Measurements from ENCODE around the gene DND1.

DND1 gene

GRCh38 chr5:140633021-140633471, 40.3 kb downstream of the DND1 start, which contains the start of gene CD14:
Gene CD14, minus strand, starts transcription at chr5:140633175. Its CDS starts 104 bp downstream, at chr5:140633071.
- TF ChIP-seq CTCF (IDR thresholded peaks at IDR 0.05), result no peak

DNA sequence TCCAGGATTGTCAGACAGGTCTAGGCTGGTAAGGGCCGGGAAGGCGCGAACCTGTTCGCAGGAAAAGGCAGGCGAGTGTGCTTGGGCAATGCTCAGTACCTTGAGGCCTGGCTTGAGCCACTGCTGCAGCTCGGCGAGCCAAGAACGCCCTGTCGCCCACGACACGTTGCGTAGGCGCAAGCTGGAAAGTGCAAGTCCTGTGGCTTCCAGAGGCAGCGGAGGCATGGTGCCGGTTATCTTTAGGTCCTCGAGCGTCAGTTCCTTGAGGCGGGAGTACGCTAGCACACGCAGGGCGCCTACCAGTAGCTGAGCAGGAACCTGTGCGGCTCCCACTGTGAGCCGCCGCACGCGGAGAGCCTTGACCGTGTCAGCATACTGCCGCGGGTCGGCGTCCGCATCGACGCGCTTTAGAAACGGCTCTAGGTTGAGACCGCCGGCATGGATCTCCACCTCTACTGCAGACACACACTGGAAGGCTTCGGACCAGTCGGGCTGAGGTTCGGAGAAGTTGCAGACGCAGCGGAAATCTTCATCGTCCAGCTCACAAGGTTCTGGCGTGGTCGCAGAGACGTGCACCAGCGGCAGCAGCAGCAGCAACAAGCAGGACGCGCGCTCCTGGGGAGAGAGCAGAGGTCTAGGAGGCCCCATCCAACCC, 40.9 kb downstream of the DND1 start:
- TF ChIP-seq CTCF (IDR thresholded peaks at IDR 0.05), result no peak

GRCh38 chr5:140631831-140632365, 41.5 kb downstream of the DND1 start:
- no peak for TF ChIP-seq CTCF (IDR thresholded peaks at IDR 0.05)

GRCh38 chr5:140631036-140631417, 42.3 kb downstream of the DND1 start:
- TF ChIP-seq CTCF (IDR thresholded peaks at IDR 0.05), result no peak

DNA sequence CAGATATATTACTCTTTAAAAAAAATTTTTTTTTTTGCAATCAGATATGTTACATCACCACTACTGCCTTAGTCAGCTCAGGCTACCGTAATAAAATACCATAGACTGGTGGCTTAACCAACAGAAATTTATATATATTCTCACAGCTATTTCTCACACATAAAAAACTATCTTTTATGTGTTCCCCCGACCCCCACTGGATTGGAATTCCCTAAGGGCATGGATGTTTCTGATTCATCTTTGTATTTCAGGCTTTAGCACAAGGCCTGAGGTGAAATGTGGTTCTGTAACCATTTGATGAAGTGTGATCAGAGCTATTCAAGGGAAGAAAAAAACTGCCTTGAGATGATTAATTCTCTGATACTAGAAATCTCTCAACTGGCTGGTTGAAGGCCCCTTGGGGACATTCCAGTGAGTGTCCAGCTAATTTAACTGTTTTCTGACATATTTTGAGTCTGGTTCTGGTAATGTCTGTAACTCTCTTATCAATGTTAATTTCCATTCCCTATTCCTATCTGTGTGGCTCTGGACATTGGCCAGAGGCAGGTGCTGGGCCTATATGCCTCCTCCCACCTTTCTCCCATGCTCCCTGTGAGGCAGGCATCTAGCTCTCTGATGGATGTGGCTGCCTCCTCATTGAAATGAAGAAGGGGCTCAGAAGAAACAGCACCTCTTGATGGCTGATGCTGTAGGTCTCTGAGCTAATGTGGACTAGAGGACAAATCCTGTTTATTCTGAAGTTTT, 42.9 kb downstream of the DND1 start:
- TF ChIP-seq CTCF (IDR thresholded peaks at IDR 0.05), result no peak

DNA sequence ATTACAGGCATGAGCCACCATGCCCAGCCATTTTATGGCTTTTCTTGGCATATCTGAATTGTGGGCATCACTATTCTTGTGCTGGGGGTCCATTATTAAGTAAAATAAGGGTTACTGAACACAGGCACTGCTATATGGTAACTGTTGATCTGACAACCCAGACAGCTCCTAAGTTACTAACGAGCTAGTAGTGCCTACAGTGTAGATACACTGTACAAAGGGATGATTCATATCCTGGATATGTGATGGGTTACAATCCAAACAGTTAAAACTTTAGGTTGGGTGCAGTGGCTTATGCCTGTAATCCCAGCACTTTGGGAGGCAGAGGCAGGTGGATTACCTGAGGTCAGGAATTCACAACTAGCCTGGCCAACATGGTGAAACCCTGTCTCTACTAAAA, 44.7 kb downstream of the DND1 start:
- TF ChIP-seq CTCF (IDR thresholded peaks at IDR 0.05), result no peak

DNA sequence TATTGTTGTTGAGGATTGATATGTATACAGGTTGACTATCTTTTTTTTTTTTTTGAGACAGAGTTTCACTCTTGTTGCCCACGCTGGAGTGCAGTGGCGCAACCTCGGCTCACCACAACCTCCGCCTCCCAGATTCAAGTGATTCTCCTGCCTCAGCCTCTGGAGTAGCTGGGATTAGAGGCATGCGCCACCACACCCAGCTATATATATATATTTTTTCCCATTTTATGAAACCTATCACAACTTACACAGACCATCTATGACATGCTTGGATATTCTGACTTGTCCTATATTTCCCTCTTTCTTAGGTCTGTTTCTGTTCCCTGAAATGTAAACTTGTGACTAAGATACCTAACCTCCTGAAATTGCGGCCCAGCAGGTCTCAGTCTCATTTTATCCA, 45.4 kb downstream of the DND1 start:
- no peak for TF ChIP-seq CTCF (IDR thresholded peaks at IDR 0.05)
